Fibroblast of lung (primary cell): ENCODE data around the gene CACFD1.

ENCODE experiments used
- EZH2 ChIP-seq: IDR thresholded peaks from 2 replicates; pipeline ENCODE4 v1.5.1; 2012; ENCODE audit warnings: low read length, control low read depth, mild to moderate bottlenecking; ENCODE audit errors: missing control alignments
- TF ChIP-seq, protein P1 (sequence below), 2 donors: IDR thresholded peaks in 1 of 2; conservative IDR thresholded peaks in 1 of 2; 1 replicate in 1 of 2; 2 replicates in 1 of 2; pipeline ENCODE4 v1.5.1; 2011 to 2012; ENCODE audit warnings: low read length in 2 of 2, control low read depth in 1 of 2, inconsistent platforms in 1 of 2, low read depth in 1 of 2, mild to moderate bottlenecking in 1 of 2

DNA sequence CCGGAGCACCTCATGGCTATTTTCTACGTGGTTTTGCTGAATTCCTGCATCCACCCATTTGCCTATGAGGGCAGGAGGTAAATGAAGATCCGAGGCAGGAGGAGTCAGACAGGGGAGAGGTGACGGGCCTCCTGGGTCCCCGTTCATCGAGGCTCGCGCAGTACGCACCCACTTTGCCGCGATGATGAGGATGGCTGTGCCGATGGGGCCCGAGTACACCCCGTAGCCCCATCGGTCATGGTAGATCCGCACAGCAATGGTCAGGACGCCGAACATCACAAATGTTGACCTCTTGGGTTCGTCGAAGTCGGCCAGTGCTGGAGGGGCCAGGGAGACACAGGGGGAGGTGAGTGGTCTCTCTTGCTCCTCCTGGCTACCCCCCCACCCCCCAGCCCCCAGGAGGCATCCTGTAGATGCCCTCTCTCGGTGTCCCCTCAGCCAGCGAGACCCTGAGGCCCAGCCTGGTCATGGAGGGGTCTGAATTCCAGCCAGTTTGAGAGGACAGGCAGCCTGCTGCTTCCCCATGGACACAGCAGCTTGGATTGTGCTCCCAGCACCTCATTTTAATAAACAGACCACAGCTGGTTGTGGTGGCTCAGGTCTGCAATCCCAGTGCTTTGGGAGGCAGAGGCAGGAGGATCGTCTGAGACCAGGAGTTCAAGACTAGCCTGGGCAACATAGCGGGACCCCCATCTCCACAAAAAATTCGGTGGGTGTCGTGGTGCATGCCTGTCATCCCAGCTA lies 59.1 kb downstream of the CACFD1 start:
- TF ChIP-seq, protein P1, sequence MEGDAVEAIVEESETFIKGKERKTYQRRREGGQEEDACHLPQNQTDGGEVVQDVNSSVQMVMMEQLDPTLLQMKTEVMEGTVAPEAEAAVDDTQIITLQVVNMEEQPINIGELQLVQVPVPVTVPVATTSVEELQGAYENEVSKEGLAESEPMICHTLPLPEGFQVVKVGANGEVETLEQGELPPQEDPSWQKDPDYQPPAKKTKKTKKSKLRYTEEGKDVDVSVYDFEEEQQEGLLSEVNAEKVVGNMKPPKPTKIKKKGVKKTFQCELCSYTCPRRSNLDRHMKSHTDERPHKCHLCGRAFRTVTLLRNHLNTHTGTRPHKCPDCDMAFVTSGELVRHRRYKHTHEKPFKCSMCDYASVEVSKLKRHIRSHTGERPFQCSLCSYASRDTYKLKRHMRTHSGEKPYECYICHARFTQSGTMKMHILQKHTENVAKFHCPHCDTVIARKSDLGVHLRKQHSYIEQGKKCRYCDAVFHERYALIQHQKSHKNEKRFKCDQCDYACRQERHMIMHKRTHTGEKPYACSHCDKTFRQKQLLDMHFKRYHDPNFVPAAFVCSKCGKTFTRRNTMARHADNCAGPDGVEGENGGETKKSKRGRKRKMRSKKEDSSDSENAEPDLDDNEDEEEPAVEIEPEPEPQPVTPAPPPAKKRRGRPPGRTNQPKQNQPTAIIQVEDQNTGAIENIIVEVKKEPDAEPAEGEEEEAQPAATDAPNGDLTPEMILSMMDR (conservative IDR thresholded peaks at IDR 0.05 in 1 of 2, IDR thresholded peaks at IDR 0.05 in 1 of 2; ENCODE audit: low read depth in 1 of 2, low read length in 2 of 2) = no peak
- no peak for TF ChIP-seq EZH2
